ENCODE data around the gene FOXL2. TPM values are rescaled to one million over a fixed set of nuclear protein-coding genes. Genes with fewer than 3 reads are reported as not detected.

FOXL2 gene
- total RNA-seq (not detected), polyA plus RNA-seq (not detected), total RNA-seq (not detected)

- H3K9me3 ChIP-seq (ENCODE audit: control insufficient read depth in 2 of 3, low read length in 3 of 3): no peaks in the 10 kb centered on the region
- ChIA-PET POLR2A (no interaction called here), CTCF (no interaction called here)
- H3K4me1 ChIP-seq (ENCODE audit: control insufficient read depth in 2 of 2, insufficient read depth in 2 of 2, low read length in 2 of 2): peaks cover 6 to 19% of the 10 kb centered on the region in 2 donors
- Mint-ChIP-seq H3K4me1 (peaks cover 26 to 55% (median 39%) of the 10 kb centered on the region in 7 donors), H3K27ac (peak within 1 kb of the TSS in 1 of 9 donors; percentile 55), H3K9me3 (peaks cover 0 to 4% (median 0%) of the 10 kb centered on the region in 11 donors), H3K4me3 (peak within 1 kb of the TSS; percentile 53 to 92 (median 73)), H3K36me3 (peaks cover 0 to 2% (median 0%) of the 10 kb centered on the region in 5 donors), H3K27me3 (peaks cover 73 to 90% (median 79%) of the 10 kb centered on the region in 5 donors)
- peaks cover 5 to 59% of the 10 kb centered on the region in 2 donors for H3K27me3 ChIP-seq (ENCODE audit: control insufficient read depth in 2 of 2, insufficient read depth in 2 of 2, low read length in 2 of 2)
- H3K36me3 ChIP-seq (ENCODE audit: control insufficient read depth in 2 of 3, insufficient read depth in 3 of 3, low read length in 3 of 3): no peaks in the 10 kb centered on the region
- peak in 1 of 9 donors; percentile 18 for DNase-seq
- no peak within 1 kb of the TSS for H3K27ac ChIP-seq (ENCODE audit: low read depth, low read length)
- intact Hi-C loops (cut with micrococcal nuclease): loop anchor here (1.0 to 5.0 kb wide), 4 partner anchors 10 to 1180 kb away; partner anchors contain the start of gene NMNAT3 (in 1 of the 2)
- peak; percentile 49 for ATAC-seq
- H3K4me3 ChIP-seq (ENCODE audit: low read length): peak within 1 kb of the TSS; percentile 57
Measured at GRCh38 chr3:138946663-138947494, at the start of gene FOXL2, which contains the start of gene FOXL2NB. TSS of gene FOXL2 (minus strand) at chr3:138947137. CDS start at chr3:138946722, 415 bp downstream. TSS of gene FOXL2NB (plus strand) at chr3:138947217. CDS start at chr3:138947365, 148 bp downstream.

GRCh38 chr3:138995706-138996105, 48.8 kb upstream of the FOXL2 start:
- ChIA-PET CTCF (no interaction called here), POLR2A (no interaction called here)
- intact Hi-C loops (cut with micrococcal nuclease): no loop called here
- no peaks in the 10 kb centered on the region for H3K4me1 ChIP-seq (ENCODE audit: control insufficient read depth in 2 of 2, insufficient read depth in 2 of 2, low read length in 2 of 2)
- DNase-seq: no peak
- Mint-ChIP-seq H3K27ac (no peak overlapping the region), H3K9me3 (peaks cover 0 to 14% (median 4%) of the 10 kb centered on the region in 11 donors), H3K4me3 (no peak overlapping the region), H3K36me3 (no peaks in the 10 kb centered on the region), H3K27me3 (peaks cover 13 to 57% (median 35%) of the 10 kb centered on the region in 5 donors), H3K4me1 (no peaks in the 10 kb centered on the region)
- H3K9me3 ChIP-seq (ENCODE audit: control insufficient read depth in 2 of 3, low read length in 3 of 3): no peaks in the 10 kb centered on the region
- no peak for ATAC-seq
- no peak overlapping the region for H3K27ac ChIP-seq (ENCODE audit: low read depth, low read length)
- H3K27me3 ChIP-seq (ENCODE audit: control insufficient read depth in 2 of 2, insufficient read depth in 2 of 2, low read length in 2 of 2): no peaks in the 10 kb centered on the region
- no peaks in the 10 kb centered on the region for H3K36me3 ChIP-seq (ENCODE audit: control insufficient read depth in 2 of 3, insufficient read depth in 3 of 3, low read length in 3 of 3)
- H3K4me3 ChIP-seq (ENCODE audit: low read length): no peak overlapping the region

GRCh38 chr3:138987181-138987580, 40.2 kb upstream of the FOXL2 start:
- ATAC-seq: no peak
- Histone ChIP-seq H3K4me3 (ENCODE audit: low read length) (no peak overlapping the region), H3K9me3 (ENCODE audit: control insufficient read depth in 2 of 3, low read length in 3 of 3) (no peaks in the 10 kb centered on the region), H3K27me3 (ENCODE audit: control insufficient read depth in 2 of 2, insufficient read depth in 2 of 2, low read length in 2 of 2) (no peaks in the 10 kb centered on the region), H3K36me3 (ENCODE audit: control insufficient read depth in 2 of 3, insufficient read depth in 3 of 3, low read length in 3 of 3) (no peaks in the 10 kb centered on the region), H3K4me1 (ENCODE audit: control insufficient read depth in 2 of 2, insufficient read depth in 2 of 2, low read length in 2 of 2) (no peaks in the 10 kb centered on the region), H3K27ac (ENCODE audit: low read depth, low read length) (no peak overlapping the region)
- peaks cover 2 to 14% (median 6%) of the 10 kb centered on the region in 5 donors for H3K27me3 Mint-ChIP-seq
- H3K4me1 Mint-ChIP-seq: no peaks in the 10 kb centered on the region
- peaks cover 0 to 3% (median 0%) of the 10 kb centered on the region in 11 donors for H3K9me3 Mint-ChIP-seq
- DNase-seq: no peak
- H3K4me3 Mint-ChIP-seq: no peak overlapping the region
- intact Hi-C loops (cut with micrococcal nuclease): no loop called here
- no peak overlapping the region for H3K27ac Mint-ChIP-seq
- ChIA-PET POLR2A (no interaction called here), CTCF (no interaction called here)
- H3K36me3 Mint-ChIP-seq: no peaks in the 10 kb centered on the region

DNA sequence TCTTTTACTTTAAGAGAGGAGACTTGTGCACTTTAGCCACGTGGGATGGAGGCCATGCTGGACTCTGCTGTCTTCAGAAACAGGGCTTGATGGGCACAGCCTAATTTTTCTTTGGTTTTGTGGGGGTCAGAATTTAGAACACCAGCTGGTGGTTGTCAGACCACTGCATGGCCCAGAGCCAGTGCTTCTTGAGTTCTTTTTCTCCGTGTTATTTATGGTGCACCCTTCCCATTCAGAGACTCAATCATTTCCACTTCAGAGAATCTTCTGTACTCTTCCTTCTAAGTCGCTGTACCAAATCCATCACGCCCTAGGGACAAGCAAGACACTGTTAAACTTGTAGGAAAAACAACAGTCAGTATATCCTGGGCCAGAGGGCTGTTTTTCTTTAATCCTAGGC, 39.0 kb upstream of the FOXL2 start:
- ATAC-seq: no peak
- ChIA-PET CTCF (no interaction called here), POLR2A (no interaction called here)
- DNase-seq: no peak
- intact Hi-C loops (cut with micrococcal nuclease): no loop called here
- Histone ChIP-seq H3K4me3 (ENCODE audit: low read length) (no peak overlapping the region), H3K27me3 (ENCODE audit: control insufficient read depth in 2 of 2, insufficient read depth in 2 of 2, low read length in 2 of 2) (no peaks in the 10 kb centered on the region), H3K27ac (ENCODE audit: low read depth, low read length) (no peak overlapping the region), H3K36me3 (ENCODE audit: control insufficient read depth in 2 of 3, insufficient read depth in 3 of 3, low read length in 3 of 3) (no peaks in the 10 kb centered on the region), H3K9me3 (ENCODE audit: control insufficient read depth in 2 of 3, low read length in 3 of 3) (no peaks in the 10 kb centered on the region), H3K4me1 (ENCODE audit: control insufficient read depth in 2 of 2, insufficient read depth in 2 of 2, low read length in 2 of 2) (no peaks in the 10 kb centered on the region)
- peaks cover 2 to 14% (median 6%) of the 10 kb centered on the region in 5 donors for H3K27me3 Mint-ChIP-seq
- H3K4me1 Mint-ChIP-seq: no peaks in the 10 kb centered on the region
- H3K9me3 Mint-ChIP-seq: peaks cover 0 to 3% (median 0%) of the 10 kb centered on the region in 11 donors
- no peak overlapping the region for H3K27ac Mint-ChIP-seq
- H3K36me3 Mint-ChIP-seq: no peaks in the 10 kb centered on the region
- no peak overlapping the region for H3K4me3 Mint-ChIP-seq

DNA sequence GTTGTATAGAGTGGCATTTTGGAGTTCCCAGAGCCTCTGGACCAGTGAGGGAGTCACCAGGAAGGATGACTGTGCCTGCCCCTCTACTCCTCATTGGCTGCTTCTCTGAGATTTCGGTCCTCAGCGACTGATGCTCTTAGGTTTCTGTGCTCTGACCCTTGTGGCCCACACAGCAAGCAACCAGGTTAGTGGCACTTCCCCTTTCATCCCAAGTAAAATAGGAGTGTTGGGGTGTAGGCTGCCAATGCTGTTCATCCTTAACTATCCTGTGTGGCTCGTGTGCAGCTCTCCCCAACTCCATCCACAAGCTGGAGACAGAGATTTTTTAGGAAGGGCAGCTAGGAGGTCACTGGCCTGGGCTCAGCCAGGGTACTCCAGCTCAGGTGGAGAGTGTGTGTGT, 37.9 kb upstream of the FOXL2 start:
- CTCF ChIA-PET: no interaction called here
- Mint-ChIP-seq H3K4me3 (no peak overlapping the region), H3K4me1 (no peaks in the 10 kb centered on the region)

GRCh38 chr3:138976047-138976446, 29.1 kb upstream of the FOXL2 start:
- no peaks in the 10 kb centered on the region for H3K36me3 Mint-ChIP-seq
- Histone ChIP-seq H3K9me3 (ENCODE audit: control insufficient read depth in 2 of 3, low read length in 3 of 3) (no peaks in the 10 kb centered on the region), H3K4me1 (ENCODE audit: control insufficient read depth in 2 of 2, insufficient read depth in 2 of 2, low read length in 2 of 2) (no peaks in the 10 kb centered on the region), H3K36me3 (ENCODE audit: control insufficient read depth in 2 of 3, insufficient read depth in 3 of 3, low read length in 3 of 3) (no peaks in the 10 kb centered on the region), H3K27me3 (ENCODE audit: control insufficient read depth in 2 of 2, insufficient read depth in 2 of 2, low read length in 2 of 2) (no peaks in the 10 kb centered on the region), H3K27ac (ENCODE audit: low read depth, low read length) (no peak overlapping the region), H3K4me3 (ENCODE audit: low read length) (no peak overlapping the region)
- H3K4me3 Mint-ChIP-seq: no peak overlapping the region
- ATAC-seq (no peak), DNase-seq (no peak)
- peaks cover 1 to 40% (median 26%) of the 10 kb centered on the region in 5 donors for H3K27me3 Mint-ChIP-seq
- intact Hi-C loops (cut with micrococcal nuclease): no loop called here
- peaks cover 0 to 4% (median 0%) of the 10 kb centered on the region in 11 donors for H3K9me3 Mint-ChIP-seq
- CTCF ChIA-PET: no interaction called here
- H3K27ac Mint-ChIP-seq: no peak overlapping the region
- peaks cover 0 to 3% (median 0%) of the 10 kb centered on the region in 7 donors for H3K4me1 Mint-ChIP-seq
- POLR2A ChIA-PET: no interaction called here

More for the DNA sequence above, 37.9 kb upstream of the FOXL2 start:
- H3K9me3 ChIP-seq (ENCODE audit: control insufficient read depth in 2 of 3, low read length in 3 of 3): no peaks in the 10 kb centered on the region
- no peaks in the 10 kb centered on the region for H3K4me1 ChIP-seq (ENCODE audit: control insufficient read depth in 2 of 2, insufficient read depth in 2 of 2, low read length in 2 of 2)
- Mint-ChIP-seq H3K27me3 (peaks cover 2 to 21% (median 6%) of the 10 kb centered on the region in 5 donors), H3K36me3 (no peaks in the 10 kb centered on the region), H3K27ac (no peak overlapping the region), H3K9me3 (peaks cover 0 to 3% (median 0%) of the 10 kb centered on the region in 11 donors)
- DNase-seq (no peak), ATAC-seq (no peak)
- intact Hi-C loops (cut with micrococcal nuclease): no loop called here
- no peak overlapping the region for H3K27ac ChIP-seq (ENCODE audit: low read depth, low read length)
- no peaks in the 10 kb centered on the region for H3K36me3 ChIP-seq (ENCODE audit: control insufficient read depth in 2 of 3, insufficient read depth in 3 of 3, low read length in 3 of 3)
- H3K4me3 ChIP-seq (ENCODE audit: low read length): no peak overlapping the region
- no peaks in the 10 kb centered on the region for H3K27me3 ChIP-seq (ENCODE audit: control insufficient read depth in 2 of 2, insufficient read depth in 2 of 2, low read length in 2 of 2)
- POLR2A ChIA-PET: no interaction called here
